Calu3 (cell line): ENCODE results near the gene MYO7A. TPM values are rescaled to one million over a fixed set of nuclear protein-coding genes. Genes with fewer than 3 reads are reported as not detected.

Source experiments
- BruUV-seq: library from RNA; stranded (reverse); fragments of 400-500 nt; replicated peaks from 2 replicates; lab custom pipeline; 2021; lab: Mats Ljungman, UMichigan
- CTCF ChIA-PET: fragments of 300-600 bp; sonication (Branson Sonifier 250); formaldehyde crosslinking; loops from one replicate; lab custom pipeline; 2022; ENCODE audit warnings: antibody characterized with exemption; lab: Charles Lee
- DNase-seq: peaks from one replicate; pipeline ENCODE4 v3.0.0; 2022
- H3K27ac Mint-ChIP-seq: one replicate; pipeline ENCODE4 v1.8.0; 2022; ENCODE audit warnings: mixed read lengths; ENCODE audit not compliant: unreplicated experiment
- H3K27me3 Mint-ChIP-seq: one replicate; pipeline ENCODE4 v1.8.0; 2022; ENCODE audit warnings: mixed read lengths; ENCODE audit not compliant: unreplicated experiment
- H3K36me3 Mint-ChIP-seq: one replicate; pipeline ENCODE4 v1.8.0; 2022; ENCODE audit warnings: mild to moderate bottlenecking, moderate library complexity, mixed read lengths; ENCODE audit not compliant: insufficient read depth, unreplicated experiment
- H3K4me1 Mint-ChIP-seq: one replicate; pipeline ENCODE4 v1.8.0; 2022; ENCODE audit warnings: mild to moderate bottlenecking, low read depth, mixed read lengths; ENCODE audit not compliant: unreplicated experiment
- H3K4me3 Mint-ChIP-seq: one replicate; pipeline ENCODE4 v1.8.0; 2022; ENCODE audit warnings: mild to moderate bottlenecking, low read depth, moderate library complexity, mixed read lengths; ENCODE audit not compliant: unreplicated experiment
- H3K9me3 Mint-ChIP-seq: one replicate; pipeline ENCODE4 v1.8.0; 2022; ENCODE audit warnings: low read depth, mixed read lengths; ENCODE audit not compliant: unreplicated experiment
- intact Hi-C: fragments of 100-400 bp; cut with micrococcal nuclease; formaldehyde crosslinking; loops from one replicate; pipeline ENCODE4 v1.10.0; 2022; ENCODE audit not compliant: unreplicated experiment
- total RNA-seq: library from RNA; stranded (reverse); gene quantifications from 2 replicates; pipeline ENCODE4 v1.2.3, GENCODE V29; 2022
- TF ChIP-seq, protein P1 (sequence below): fragments of 200-600 bp; IDR thresholded peaks from one replicate; pipeline ENCODE4 v1.8.0; 2022; ENCODE audit warnings: antibody characterized with exemption; ENCODE audit not compliant: unreplicated experiment

MYO7A gene
- total RNA-seq, 1 experiment from 2014 or later: 3.7 TPM

DNA sequence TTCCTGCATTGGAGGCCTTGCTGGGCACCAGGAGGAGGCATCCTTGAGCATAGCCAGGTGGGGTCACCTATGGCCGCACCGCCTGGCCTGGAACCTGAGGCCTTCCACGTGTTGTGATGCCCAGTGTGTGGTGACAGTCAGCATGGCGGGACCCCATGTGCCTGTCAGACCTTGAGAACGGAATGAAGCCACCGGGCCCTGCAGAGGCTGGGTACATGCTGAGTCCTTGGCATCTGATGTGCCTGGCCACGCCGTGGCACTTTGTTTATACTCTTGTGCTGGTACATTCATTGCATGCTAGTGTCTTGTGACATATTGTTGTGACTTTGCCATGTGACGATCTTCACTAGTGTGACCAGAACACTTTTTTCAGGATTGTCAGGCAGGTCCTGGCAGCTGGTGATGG lies 8.5 kb upstream of the MYO7A start:
- CTCF ChIA-PET: interaction anchor here (1.2 kb wide), 1 partner anchor 12 kb away, joined by 3 read pairs; no protein-coding TSS in a partner anchor
- no peak overlapping the region for H3K4me3 Mint-ChIP-seq
- intact Hi-C loops: no loop called here
- H3K27me3 Mint-ChIP-seq: no peaks in the 10 kb centered on the region
- H3K9me3 Mint-ChIP-seq: no peaks in the 10 kb centered on the region
- BruUV-seq: no TSS peak
- TF ChIP-seq, protein P1, sequence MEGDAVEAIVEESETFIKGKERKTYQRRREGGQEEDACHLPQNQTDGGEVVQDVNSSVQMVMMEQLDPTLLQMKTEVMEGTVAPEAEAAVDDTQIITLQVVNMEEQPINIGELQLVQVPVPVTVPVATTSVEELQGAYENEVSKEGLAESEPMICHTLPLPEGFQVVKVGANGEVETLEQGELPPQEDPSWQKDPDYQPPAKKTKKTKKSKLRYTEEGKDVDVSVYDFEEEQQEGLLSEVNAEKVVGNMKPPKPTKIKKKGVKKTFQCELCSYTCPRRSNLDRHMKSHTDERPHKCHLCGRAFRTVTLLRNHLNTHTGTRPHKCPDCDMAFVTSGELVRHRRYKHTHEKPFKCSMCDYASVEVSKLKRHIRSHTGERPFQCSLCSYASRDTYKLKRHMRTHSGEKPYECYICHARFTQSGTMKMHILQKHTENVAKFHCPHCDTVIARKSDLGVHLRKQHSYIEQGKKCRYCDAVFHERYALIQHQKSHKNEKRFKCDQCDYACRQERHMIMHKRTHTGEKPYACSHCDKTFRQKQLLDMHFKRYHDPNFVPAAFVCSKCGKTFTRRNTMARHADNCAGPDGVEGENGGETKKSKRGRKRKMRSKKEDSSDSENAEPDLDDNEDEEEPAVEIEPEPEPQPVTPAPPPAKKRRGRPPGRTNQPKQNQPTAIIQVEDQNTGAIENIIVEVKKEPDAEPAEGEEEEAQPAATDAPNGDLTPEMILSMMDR: no peak
- H3K36me3 Mint-ChIP-seq: peaks cover 12% of the 10 kb centered on the region
- DNase-seq: no peak
- H3K27ac Mint-ChIP-seq: no peak overlapping the region
- H3K4me1 Mint-ChIP-seq: no peaks in the 10 kb centered on the region

DNA sequence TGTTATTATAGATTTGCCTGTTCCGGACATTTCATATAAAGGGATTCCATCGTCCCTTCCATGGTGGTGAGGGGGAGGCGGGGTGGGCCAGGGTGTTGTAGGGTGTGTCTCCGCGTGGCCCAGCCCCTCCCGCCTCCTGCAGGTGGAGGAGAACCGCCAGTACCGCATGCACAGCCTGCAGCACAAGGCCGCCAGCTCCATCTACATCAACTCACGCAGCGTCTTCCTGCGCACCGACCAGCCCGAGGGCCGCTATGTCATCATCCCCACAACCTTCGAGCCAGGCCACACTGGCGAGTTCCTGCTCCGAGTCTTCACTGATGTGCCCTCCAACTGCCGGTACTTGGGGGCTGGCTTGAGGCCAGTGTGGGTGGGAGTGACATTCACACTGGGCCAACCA lies 7.5 kb upstream of the MYO7A start:
- Mint-ChIP-seq H3K4me1 (no peaks in the 10 kb centered on the region), H3K4me3 (no peak overlapping the region), H3K9me3 (no peaks in the 10 kb centered on the region), H3K36me3 (peaks cover 12% of the 10 kb centered on the region), H3K27me3 (no peaks in the 10 kb centered on the region), H3K27ac (no peak overlapping the region)
- intact Hi-C loops: no loop called here
- BruUV-seq: no TSS peak
- TF ChIP-seq, protein P1: no peak
- CTCF ChIA-PET: interaction anchor here (1.2 kb wide), 1 partner anchor 13 kb away, joined by 3 read pairs; no protein-coding TSS in a partner anchor
- no peak for DNase-seq

DNA sequence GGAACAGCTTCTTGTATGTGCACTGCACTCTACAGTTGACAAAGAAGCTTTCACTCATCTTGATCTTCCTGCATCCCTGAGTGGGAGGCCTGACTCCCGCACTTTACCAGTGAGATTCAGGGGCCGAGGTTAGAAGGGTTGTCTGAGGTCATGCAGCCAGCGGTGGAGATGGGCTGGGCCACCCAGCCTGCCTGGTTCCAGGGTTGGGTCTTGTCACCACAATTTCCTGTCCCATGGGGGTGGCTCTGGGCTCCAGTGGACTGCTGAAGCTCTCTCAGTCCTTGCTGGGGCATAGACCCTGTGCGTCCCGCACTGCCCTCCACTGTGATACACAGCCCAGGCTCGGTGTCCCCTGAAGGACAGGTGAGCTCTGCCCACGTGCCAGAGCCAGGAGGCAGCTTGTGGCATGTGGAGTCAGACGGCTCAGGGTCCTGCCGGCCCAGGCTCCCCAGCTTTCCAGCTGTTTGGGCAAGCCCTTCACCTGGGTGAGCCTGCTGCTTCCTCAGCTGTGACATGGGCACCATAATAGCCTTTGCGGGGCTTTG lies 6.9 kb upstream of the MYO7A start:
- intact Hi-C loops: no loop called here
- H3K27ac Mint-ChIP-seq: no peak overlapping the region

DNA sequence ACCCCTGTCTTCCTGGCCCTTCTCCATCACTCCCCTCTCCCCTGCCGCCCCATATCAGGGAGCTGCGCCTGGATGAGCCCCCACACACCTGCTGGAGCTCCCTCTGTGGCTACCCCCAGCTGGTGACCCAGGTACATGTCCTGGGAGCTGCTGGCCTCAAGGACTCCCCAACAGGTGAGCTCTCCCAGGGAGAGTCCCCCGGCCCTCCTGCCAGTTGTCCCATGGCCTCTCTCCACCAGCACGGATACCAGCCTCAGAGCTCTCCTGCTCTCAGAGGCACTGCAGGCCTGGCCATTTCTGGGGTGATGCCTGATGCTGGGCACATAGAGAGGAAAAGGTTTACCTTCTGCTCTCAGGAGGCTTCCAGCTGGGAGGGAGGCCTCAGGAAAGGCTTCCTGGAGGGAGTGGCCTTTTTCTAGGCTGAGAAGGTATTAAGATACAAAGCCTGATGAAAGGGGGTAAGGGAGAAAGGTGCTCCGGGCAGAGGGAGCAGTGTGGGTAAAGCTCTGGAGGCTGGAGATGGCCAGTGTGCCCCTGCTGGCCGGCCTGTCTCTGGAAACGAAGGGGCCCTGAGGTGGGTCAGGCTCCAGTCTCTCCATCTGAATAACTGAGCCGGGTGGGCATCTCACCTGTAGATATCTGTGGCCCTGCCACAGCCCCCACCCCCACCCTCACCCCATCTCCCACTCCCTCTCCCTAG lies 6.0 kb upstream of the MYO7A start:
- BruUV-seq: no TSS peak
- intact Hi-C loops: no loop called here
- CTCF ChIA-PET: interaction anchor here (0.6 kb wide), 1 partner anchor 16 kb away, joined by 3 read pairs; no protein-coding TSS in a partner anchor
- TF ChIP-seq, protein P1: no peak
- H3K36me3 Mint-ChIP-seq: peaks cover 19% of the 10 kb centered on the region
- H3K4me1 Mint-ChIP-seq: no peaks in the 10 kb centered on the region
- no peak overlapping the region for H3K27ac Mint-ChIP-seq
- H3K9me3 Mint-ChIP-seq: no peaks in the 10 kb centered on the region
- DNase-seq: no peak
- no peaks in the 10 kb centered on the region for H3K27me3 Mint-ChIP-seq
- H3K4me3 Mint-ChIP-seq: no peak overlapping the region

More for the DNA sequence above, 6.9 kb upstream of the MYO7A start:
- BruUV-seq: no TSS peak
- Mint-ChIP-seq H3K4me1 (no peaks in the 10 kb centered on the region), H3K9me3 (no peaks in the 10 kb centered on the region), H3K4me3 (no peak overlapping the region), H3K27me3 (no peaks in the 10 kb centered on the region), H3K36me3 (peaks cover 14% of the 10 kb centered on the region)
- no peak for DNase-seq
- CTCF ChIA-PET: interaction anchor here (0.6 kb wide), 1 partner anchor 15 kb away, joined by 3 read pairs; no protein-coding TSS in a partner anchor
- TF ChIP-seq, protein P1: no peak
